Nephron (organoid): ENCODE results near the gene SLC44A5.
"Not testable (repeated sequence)": the region's sequence is repeated elsewhere in the genome, so short reads cannot be mapped to it uniquely, and the experiment has no call there.

ENCODE experiments used
- H3K27ac Mint-ChIP-seq, 3 experiments: 2 replicates each; pipeline ENCODE4 v1.8.0; 2020; ENCODE audit warnings: mixed read lengths in 3 of 3, mild to moderate bottlenecking in 2 of 3, moderate library complexity in 1 of 3
- H3K27me3 Mint-ChIP-seq: 2 replicates; pipeline ENCODE4 v1.8.0; 2021; ENCODE audit warnings: low read depth, mild to moderate bottlenecking, moderate library complexity, mixed read lengths
- H3K36me3 Mint-ChIP-seq: 2 replicates; pipeline ENCODE4 v1.8.0; 2020; ENCODE audit warnings: low read depth, mixed read lengths
- H3K4me1 Mint-ChIP-seq: 2 replicates; pipeline ENCODE4 v1.8.0; 2020; ENCODE audit warnings: mixed read lengths
- H3K4me3 Mint-ChIP-seq, 3 experiments: 2 replicates each; pipeline ENCODE4 v1.8.0; 2020; ENCODE audit warnings: mild to moderate bottlenecking in 3 of 3, mixed read lengths in 3 of 3, moderate library complexity in 2 of 3
- H3K9me3 Mint-ChIP-seq: 2 replicates; pipeline ENCODE4 v1.8.0; 2020; ENCODE audit warnings: mixed read lengths
- CTCF ChIP-seq, 3 experiments: fragments of 200-600 bp; sonication (generic); IDR thresholded peaks; one replicate each; pipeline ENCODE4 v1.5.0; 2021; ENCODE audit warnings: antibody characterized with exemption in 3 of 3; ENCODE audit not compliant: unreplicated experiment in 3 of 3

The SLC44A5 gene

GRCh38 chr1:75611014-75611413 lies at the start of gene SLC44A5:
Gene SLC44A5, minus strand, starts transcription at chr1:75611114. Its CDS starts 69,667 bp downstream, at chr1:75541447.
- H3K27me3 Mint-ChIP-seq, result peaks cover 35% of the 10 kb centered on the region
- H3K36me3 Mint-ChIP-seq, result no peaks in the 10 kb centered on the region
- H3K9me3 Mint-ChIP-seq, result no peaks in the 10 kb centered on the region
- H3K4me3 Mint-ChIP-seq, result no peak within 1 kb of the TSS
- H3K4me1 Mint-ChIP-seq, result peaks cover 16% of the 10 kb centered on the region
- no peak within 1 kb of the TSS for H3K27ac Mint-ChIP-seq
- no peak for TF ChIP-seq CTCF (IDR thresholded peaks at IDR 0.05; ENCODE audit: unreplicated experiment in 3 of 3)

GRCh38 chr1:75655931-75656330 lies 45.0 kb upstream of the SLC44A5 start:
- Mint-ChIP-seq H3K27me3 (no peaks in the 10 kb centered on the region), H3K27ac (no peak overlapping the region), H3K36me3 (no peaks in the 10 kb centered on the region), H3K9me3 (peaks cover 17% of the 10 kb centered on the region), H3K4me1 (no peaks in the 10 kb centered on the region), H3K4me3 (no peak overlapping the region)
- no peak for TF ChIP-seq CTCF (IDR thresholded peaks at IDR 0.05; ENCODE audit: unreplicated experiment in 3 of 3)

- H3K4me1 Mint-ChIP-seq, result peaks cover 13% of the 10 kb centered on the region
- not testable (repeated sequence) for H3K4me3 Mint-ChIP-seq, H3K36me3 Mint-ChIP-seq
These were observed 36.3 kb upstream of the SLC44A5 start for GRCh38 chr1:75647183-75647582.

GRCh38 chr1:75645153-75645552 lies 34.2 kb upstream of the SLC44A5 start:
- H3K27ac Mint-ChIP-seq, H3K27me3 Mint-ChIP-seq, H3K36me3 Mint-ChIP-seq, H3K4me3 Mint-ChIP-seq: not testable (repeated sequence)
- H3K4me1 Mint-ChIP-seq, result peaks cover 13% of the 10 kb centered on the region
- H3K9me3 Mint-ChIP-seq, result peaks cover 15% of the 10 kb centered on the region

More at GRCh38 chr1:75647183-75647582, 36.3 kb upstream of the SLC44A5 start:
- H3K27me3 Mint-ChIP-seq, H3K27ac Mint-ChIP-seq: not testable (repeated sequence)
- H3K9me3 Mint-ChIP-seq, result peaks cover 15% of the 10 kb centered on the region

GRCh38 chr1:75643460-75643859 lies 32.5 kb upstream of the SLC44A5 start:
- no peaks in the 10 kb centered on the region for H3K27me3 Mint-ChIP-seq
- TF ChIP-seq CTCF (IDR thresholded peaks at IDR 0.05; ENCODE audit: unreplicated experiment in 3 of 3), result no peak
- H3K9me3 Mint-ChIP-seq, result peaks cover 15% of the 10 kb centered on the region
- peak overlapping the region; percentile 31 to 76 (median 73) for H3K27ac Mint-ChIP-seq
- H3K4me3 Mint-ChIP-seq, result no peak overlapping the region
- H3K4me1 Mint-ChIP-seq, result peaks cover 13% of the 10 kb centered on the region
- H3K36me3 Mint-ChIP-seq, result no peaks in the 10 kb centered on the region

GRCh38 chr1:75641325-75641724 lies 30.4 kb upstream of the SLC44A5 start:
- Mint-ChIP-seq H3K36me3 (no peaks in the 10 kb centered on the region), H3K27ac (no peak overlapping the region), H3K4me3 (no peak overlapping the region), H3K9me3 (peaks cover 2% of the 10 kb centered on the region), H3K27me3 (no peaks in the 10 kb centered on the region), H3K4me1 (peaks cover 13% of the 10 kb centered on the region)
- TF ChIP-seq CTCF (IDR thresholded peaks at IDR 0.05; ENCODE audit: unreplicated experiment in 3 of 3), result no peak

- Mint-ChIP-seq H3K9me3 (no peaks in the 10 kb centered on the region), H3K4me1 (peaks cover 13% of the 10 kb centered on the region), H3K27me3 (no peaks in the 10 kb centered on the region), H3K4me3 (no peak overlapping the region), H3K36me3 (no peaks in the 10 kb centered on the region), H3K27ac (peak overlapping the region in 1 of 3 experiments; percentile 74)
- TF ChIP-seq CTCF (IDR thresholded peaks at IDR 0.05; ENCODE audit: unreplicated experiment in 3 of 3), result no peak
These were observed 29.2 kb upstream of the SLC44A5 start for GRCh38 chr1:75640137-75640536.
